HTR-8/SVneo (cell line): ENCODE data around the gene SULT1A1.

Source experiments
- DNase-seq: peaks from one replicate; pipeline ENCODE4 v3.0.0; 2011; ENCODE audit warnings: low spot score, mixed read lengths; ENCODE audit not compliant: insufficient read length
- FAIRE-seq: peaks from 2 replicates; lab custom pipeline; 2011; peaks lifted over from hg19 to GRCh38; lab: Jason Lieb, UNC

Gene SULT1A1

GRCh38 chr16:28592979-28593553 lies 16.8 kb downstream of the SULT1A1 start:
- no peak for DNase-seq
- no peak for FAIRE-seq

- FAIRE-seq = no peak
Observed at GRCh38 chr16:28592511-28592910, 17.3 kb downstream of the SULT1A1 start.

GRCh38 chr16:28591355-28591754 lies 18.5 kb downstream of the SULT1A1 start:
- FAIRE-seq = no peak
- DNase-seq = no peak

More at GRCh38 chr16:28592511-28592910, 17.3 kb downstream of the SULT1A1 start:
- no peak for DNase-seq

GRCh38 chr16:28590384-28591340 lies 19.2 kb downstream of the SULT1A1 start:
- no peak for DNase-seq
- FAIRE-seq = no peak

- no peak for DNase-seq
- no peak for FAIRE-seq
Observed at GRCh38 chr16:28589930-28590329, 19.9 kb downstream of the SULT1A1 start.

- no peak for DNase-seq
Observed at GRCh38 chr16:28589069-28589468, 20.8 kb downstream of the SULT1A1 start.

GRCh38 chr16:28587386-28587785 lies 22.5 kb downstream of the SULT1A1 start:
- DNase-seq (peak; percentile 54), FAIRE-seq (no peak)

More at GRCh38 chr16:28589069-28589468, 20.8 kb downstream of the SULT1A1 start:
- FAIRE-seq = no peak

GRCh38 chr16:28586466-28586865 lies 23.4 kb downstream of the SULT1A1 start:
- DNase-seq (no peak), FAIRE-seq (no peak)

GRCh38 chr16:28585674-28586073 lies 24.2 kb downstream of the SULT1A1 start:
- FAIRE-seq (no peak), DNase-seq (no peak)

GRCh38 chr16:28580726-28581315 lies 29.0 kb downstream of the SULT1A1 start:
- no peak for FAIRE-seq
- DNase-seq = no peak

- DNase-seq = no peak
- no peak for FAIRE-seq
Observed at GRCh38 chr16:28575446-28576109, 34.3 kb downstream of the SULT1A1 start.

GRCh38 chr16:28574925-28575324 lies 34.9 kb downstream of the SULT1A1 start:
- no peak for DNase-seq
- no peak for FAIRE-seq

- DNase-seq = no peak
- FAIRE-seq = no peak
Observed at GRCh38 chr16:28573738-28574718, 35.8 kb downstream of the SULT1A1 start.

- no peak for FAIRE-seq
- no peak for DNase-seq
Observed at GRCh38 chr16:28572696-28573510, 36.9 kb downstream of the SULT1A1 start.

GRCh38 chr16:28569968-28570752 lies 39.7 kb downstream of the SULT1A1 start:
- FAIRE-seq (no peak), DNase-seq (no peak)

GRCh38 chr16:28569021-28569420 lies 40.8 kb downstream of the SULT1A1 start:
- DNase-seq (no peak), FAIRE-seq (no peak)

GRCh38 chr16:28567292-28567691 lies 42.6 kb downstream of the SULT1A1 start:
- DNase-seq = no peak
- FAIRE-seq = no peak
